ENCODE results near the gene FGF6.

- TF ChIP-seq FLYWCH1 (CRISPR knock-in tag; IDR thresholded peaks at IDR 0.05) (no peak), PAX8 (CRISPR knock-in tag; IDR thresholded peaks at IDR 0.05; ENCODE audit: borderline replicate concordance) (no peak), POLR2AphosphoS5 (IDR thresholded peaks at IDR 0.05; ENCODE audit: low read depth, low read length) (no peak), NCOA5 (CRISPR knock-in tag; IDR thresholded peaks at IDR 0.05) (no peak), CTCF (CRISPR knock-in tag; IDR thresholded peaks at IDR 0.05) (no peak), FUBP1 (CRISPR knock-in tag; IDR thresholded peaks at IDR 0.05; ENCODE audit: borderline replicate concordance) (no peak), HMG20A (CRISPR knock-in tag; IDR thresholded peaks at IDR 0.05; ENCODE audit: borderline replicate concordance) (no peak), ZNF350 (CRISPR knock-in tag; IDR thresholded peaks at IDR 0.05; ENCODE audit: borderline replicate concordance, low read depth) (no peak), NFE2L2 (IDR thresholded peaks at IDR 0.05; ENCODE audit: low read length) (no peak), SALL2 (CRISPR knock-in tag; IDR thresholded peaks at IDR 0.05) (no peak), SP1 (IDR thresholded peaks at IDR 0.05) (no peak), SP1 (CRISPR knock-in tag; IDR thresholded peaks at IDR 0.05) (no peak)
Observed at GRCh38 chr12:4388032-4388431, 57.6 kb downstream of the FGF6 start.
